ENCODE data around the gene C1orf185.

- TF ChIP-seq POLR2A (IDR thresholded peaks at IDR 0.05) (no peak), CTCF (IDR thresholded peaks at IDR 0.05) (no peak)
These were observed 54.7 kb downstream of the C1orf185 start for GRCh38 chr1:51156752-51157151.
